Stimulated activated CD8-positive, alpha-beta memory T cell treated with anti-CD3 and anti-CD28 coated beads, Interleukin-4, amount 100 ng/mL, for 1 hour (primary cell): ENCODE results near the gene ALK.

Source experiments
- DNase-seq, 2 donors: peaks; one replicate each; pipeline ENCODE4 v3.0.0-alpha.2; 2020; ENCODE audit warnings: low read depth in 2 of 2, low spot score in 1 of 2

ALK gene

GRCh38 chr2:29662861-29663260, 258.5 kb downstream of the ALK start:
- DNase-seq: no peak

- no peak for DNase-seq
Observed at GRCh38 chr2:29660201-29660600, 261.2 kb downstream of the ALK start.

- DNase-seq: no peak
Observed at GRCh38 chr2:29659178-29659577, 262.2 kb downstream of the ALK start.

- no peak for DNase-seq
Observed at GRCh38 chr2:29657674-29658073, 263.7 kb downstream of the ALK start.

GRCh38 chr2:29655391-29656086, 265.8 kb downstream of the ALK start:
- DNase-seq: no peak

GRCh38 chr2:29650631-29651097, 270.7 kb downstream of the ALK start:
- DNase-seq: no peak

- DNase-seq: no peak
Observed at GRCh38 chr2:29644949-29645348, 276.4 kb downstream of the ALK start.

- no peak for DNase-seq
Observed at GRCh38 chr2:29643196-29643595, 278.2 kb downstream of the ALK start.

- DNase-seq: no peak
Observed at GRCh38 chr2:29640360-29640759, 281.0 kb downstream of the ALK start.

- DNase-seq: no peak
Observed at GRCh38 chr2:29638641-29639040, 282.7 kb downstream of the ALK start.

- DNase-seq: no peak
Observed at GRCh38 chr2:29634916-29635315, 286.5 kb downstream of the ALK start.

- no peak for DNase-seq
Observed at GRCh38 chr2:29632018-29632417, 289.4 kb downstream of the ALK start.

GRCh38 chr2:29629495-29629894, 291.9 kb downstream of the ALK start:
- DNase-seq: no peak

- DNase-seq: no peak
Observed at GRCh38 chr2:29628862-29629261, 292.5 kb downstream of the ALK start.

- DNase-seq: no peak
Observed at GRCh38 chr2:29628108-29628745, 293.2 kb downstream of the ALK start.

- no peak for DNase-seq
Observed at GRCh38 chr2:29627279-29627711, 294.1 kb downstream of the ALK start.

- no peak for DNase-seq
Observed at GRCh38 chr2:29620890-29621289, 300.5 kb downstream of the ALK start.

GRCh38 chr2:29619689-29620088, 301.7 kb downstream of the ALK start:
- no peak for DNase-seq

- DNase-seq: no peak
Observed at GRCh38 chr2:29618024-29618423, 303.4 kb downstream of the ALK start.

GRCh38 chr2:29617351-29617750, 304.0 kb downstream of the ALK start:
- DNase-seq: no peak

- no peak for DNase-seq
Observed at GRCh38 chr2:29616569-29616968, 304.8 kb downstream of the ALK start.

- DNase-seq: no peak
Observed at GRCh38 chr2:29615841-29616240, 305.5 kb downstream of the ALK start.

- DNase-seq: no peak
Observed at GRCh38 chr2:29615183-29615582, 306.2 kb downstream of the ALK start.
